Keratinocyte (primary cell): Measurements from ENCODE around the gene PDE9A. TPM values are rescaled to one million over a fixed set of nuclear protein-coding genes. Genes with fewer than 3 reads are reported as not detected.

Experiments used
- DNase-seq: peaks from one replicate; pipeline ENCODE4 v3.0.0-alpha.2; 2011; ENCODE audit warnings: low read depth, missing footprints, low spot score
- FAIRE-seq: peaks from 2 replicates; lab custom pipeline; 2011; peaks lifted over from hg19 to GRCh38; lab: Jason Lieb, UNC
- H2AFZ ChIP-seq: 2 replicates; pipeline ENCODE4 v1.6.0; 2012; ENCODE audit warnings: low read length, control low read depth, inconsistent platforms; ENCODE audit not compliant: control insufficient read depth
- H3K27ac ChIP-seq: 2 replicates; pipeline ENCODE4 v1.5.1; 2011; ENCODE audit warnings: low read length; ENCODE audit not compliant: control insufficient read depth, insufficient read depth
- H3K27me3 ChIP-seq: 3 replicates; pipeline ENCODE4 v1.6.0; 2011; ENCODE audit warnings: low read length; ENCODE audit not compliant: control insufficient read depth, insufficient read depth; ENCODE audit errors: extremely low read depth
- H3K36me3 ChIP-seq, 2 experiments: 2 replicates in 1 of 2; 3 replicates in 1 of 2; pipeline ENCODE4 v1.5.1; 2011; ENCODE audit warnings: low read length in 2 of 2, mild to moderate bottlenecking in 1 of 2; ENCODE audit not compliant: control insufficient read depth in 2 of 2, insufficient read depth in 2 of 2; ENCODE audit errors: extremely low read depth in 1 of 2
- H3K4me1 ChIP-seq: 3 replicates; pipeline ENCODE4 v1.5.1; 2011; ENCODE audit warnings: low read length; ENCODE audit not compliant: control insufficient read depth, insufficient read depth; ENCODE audit errors: extremely low read depth
- H3K4me2 ChIP-seq: 3 replicates; pipeline ENCODE4 v1.6.0; 2011; ENCODE audit warnings: low read depth, low read length; ENCODE audit not compliant: control insufficient read depth, insufficient read depth; ENCODE audit errors: extremely low read depth
- H3K4me3 ChIP-seq, 3 experiments: fragments of 200-600 bp in 1 of 3; sonication (generic) in 1 of 3; 2 replicates in 2 of 3; 3 replicates in 1 of 3; pipeline ENCODE4 v1.5.1; 2011 to 2016; ENCODE audit warnings: low read length in 3 of 3, mild to moderate bottlenecking in 3 of 3, control low read depth in 2 of 3, inconsistent platforms in 1 of 3, low read depth in 1 of 3, mixed read lengths in 1 of 3, mixed run types in 1 of 3, moderate library complexity in 1 of 3; ENCODE audit not compliant: control insufficient read depth in 2 of 3, insufficient read depth in 2 of 3; ENCODE audit errors: extremely low read depth in 1 of 3
- H3K79me2 ChIP-seq: 2 replicates; pipeline ENCODE4 v1.6.0; 2012; ENCODE audit warnings: low read length; ENCODE audit not compliant: control insufficient read depth, insufficient read depth
- H3K9ac ChIP-seq: 3 replicates; pipeline ENCODE4 v1.6.0; 2011; ENCODE audit warnings: low read length; ENCODE audit not compliant: control insufficient read depth, insufficient read depth; ENCODE audit errors: extremely low read depth
- H3K9me1 ChIP-seq: 3 replicates; pipeline ENCODE4 v1.6.0; 2011; ENCODE audit warnings: low read length; ENCODE audit not compliant: control insufficient read depth, insufficient read depth; ENCODE audit errors: extremely low read depth
- H3K9me3 ChIP-seq: 2 replicates; pipeline ENCODE4 v1.5.1; 2012; ENCODE audit warnings: low read depth, low read length; ENCODE audit not compliant: control insufficient read depth
- H4K20me1 ChIP-seq: 3 replicates; pipeline ENCODE4 v1.6.0; 2011; ENCODE audit warnings: low read length; ENCODE audit not compliant: control insufficient read depth, insufficient read depth; ENCODE audit errors: extremely low read depth
- EZH2 ChIP-seq: IDR thresholded peaks from one replicate; pipeline ENCODE4 v1.6.1; 2012; ENCODE audit warnings: inconsistent platforms, mild to moderate bottlenecking, low read length, moderate library complexity
- dilution Hi-C: fragments of 300-500 bp; cut with MboI; formaldehyde crosslinking; loops from one replicate; pipeline ENCODE4 v1.7.0; 2020; ENCODE audit warnings: low sequenced_read_pairs; ENCODE audit not compliant: extremely low pct_ligation_motif_present
- polyA plus RNA-seq, 5 experiments: library from polyadenylated mRNA; depleted of rRNA in 3 of 5; stranded (reverse) in 3 of 5; stranded (forward) in 1 of 5; unstranded in 1 of 5; fragments of >200 nt; gene quantifications; 1 replicate in 1 of 5; 2 replicates in 3 of 5; 3 replicates in 1 of 5; pipeline versions ENCODE4 v1.2.1 to v1.2.3, GENCODE V29; 2011 to 2012; ENCODE audit warnings: missing spikeins in 2 of 5, low read depth in 1 of 5, low replicate concordance in 1 of 5
- TF ChIP-seq, protein P1 (sequence below), 3 experiments: IDR thresholded peaks in 1 of 3; conservative IDR thresholded peaks in 1 of 3; optimal IDR thresholded peaks in 1 of 3; 2 replicates in 2 of 3; 3 replicates in 1 of 3; pipeline versions ENCODE3 to v1.5.1; 2011; ENCODE audit warnings: low read length in 3 of 3, mild to moderate bottlenecking in 3 of 3, moderate library complexity in 2 of 3, control low read depth in 1 of 3, inconsistent platforms in 1 of 3; ENCODE audit not compliant: insufficient read depth in 2 of 3; ENCODE audit errors: extremely low read depth in 1 of 3

The PDE9A gene
- polyA plus RNA-seq, 1 donor (not counting 4 experiments of a cell fraction or from before 2014, with no cell fraction given) = 0.13 TPM

DNA sequence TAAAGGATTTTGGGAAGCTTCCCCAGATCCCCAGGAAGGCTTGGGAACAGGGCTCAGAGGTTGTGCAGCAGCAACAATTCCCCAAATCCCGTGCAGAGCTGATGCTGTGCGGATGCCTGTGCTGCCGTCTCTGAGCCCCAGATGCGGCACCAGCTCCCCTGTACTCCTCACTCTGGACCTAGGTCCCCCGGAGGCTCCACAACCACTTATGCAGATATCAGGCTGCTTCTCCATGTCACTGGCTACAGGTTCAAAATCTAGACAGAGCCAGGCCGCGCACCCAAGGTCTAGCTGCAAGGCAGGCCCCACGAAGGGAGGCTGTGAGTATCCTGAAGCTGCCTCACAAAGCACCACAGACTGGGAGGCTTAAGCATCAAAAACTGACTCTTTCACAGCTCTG, 81.6 kb downstream of the PDE9A start:
- Histone ChIP-seq H3K9ac (no peak overlapping the region), H3K4me2 (no peak overlapping the region), H3K4me1 (no peaks in the 10 kb centered on the region), H4K20me1 (no peaks in the 10 kb centered on the region), H3K9me1 (no peaks in the 10 kb centered on the region), H3K36me3 (no peaks in the 10 kb centered on the region), H3K27me3 (no peaks in the 10 kb centered on the region), H2AFZ (no peak overlapping the region), H3K27ac (no peak overlapping the region), H3K9me3 (no peaks in the 10 kb centered on the region), H3K79me2 (no peaks in the 10 kb centered on the region), H3K4me3 (no peak overlapping the region)
- dilution Hi-C loops = no loop called here
- no peak for TF ChIP-seq EZH2
- TF ChIP-seq, protein P1, sequence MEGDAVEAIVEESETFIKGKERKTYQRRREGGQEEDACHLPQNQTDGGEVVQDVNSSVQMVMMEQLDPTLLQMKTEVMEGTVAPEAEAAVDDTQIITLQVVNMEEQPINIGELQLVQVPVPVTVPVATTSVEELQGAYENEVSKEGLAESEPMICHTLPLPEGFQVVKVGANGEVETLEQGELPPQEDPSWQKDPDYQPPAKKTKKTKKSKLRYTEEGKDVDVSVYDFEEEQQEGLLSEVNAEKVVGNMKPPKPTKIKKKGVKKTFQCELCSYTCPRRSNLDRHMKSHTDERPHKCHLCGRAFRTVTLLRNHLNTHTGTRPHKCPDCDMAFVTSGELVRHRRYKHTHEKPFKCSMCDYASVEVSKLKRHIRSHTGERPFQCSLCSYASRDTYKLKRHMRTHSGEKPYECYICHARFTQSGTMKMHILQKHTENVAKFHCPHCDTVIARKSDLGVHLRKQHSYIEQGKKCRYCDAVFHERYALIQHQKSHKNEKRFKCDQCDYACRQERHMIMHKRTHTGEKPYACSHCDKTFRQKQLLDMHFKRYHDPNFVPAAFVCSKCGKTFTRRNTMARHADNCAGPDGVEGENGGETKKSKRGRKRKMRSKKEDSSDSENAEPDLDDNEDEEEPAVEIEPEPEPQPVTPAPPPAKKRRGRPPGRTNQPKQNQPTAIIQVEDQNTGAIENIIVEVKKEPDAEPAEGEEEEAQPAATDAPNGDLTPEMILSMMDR (optimal IDR thresholded peaks at IDR 0.05 in 1 of 3, IDR thresholded peaks at IDR 0.05 in 1 of 3, conservative IDR thresholded peaks at IDR 0.05 in 1 of 3; ENCODE audit: extremely low read depth in 1 of 3, insufficient read depth in 2 of 3, low read length in 3 of 3) = no peak
- no peak for DNase-seq
- no peak for FAIRE-seq

DNA sequence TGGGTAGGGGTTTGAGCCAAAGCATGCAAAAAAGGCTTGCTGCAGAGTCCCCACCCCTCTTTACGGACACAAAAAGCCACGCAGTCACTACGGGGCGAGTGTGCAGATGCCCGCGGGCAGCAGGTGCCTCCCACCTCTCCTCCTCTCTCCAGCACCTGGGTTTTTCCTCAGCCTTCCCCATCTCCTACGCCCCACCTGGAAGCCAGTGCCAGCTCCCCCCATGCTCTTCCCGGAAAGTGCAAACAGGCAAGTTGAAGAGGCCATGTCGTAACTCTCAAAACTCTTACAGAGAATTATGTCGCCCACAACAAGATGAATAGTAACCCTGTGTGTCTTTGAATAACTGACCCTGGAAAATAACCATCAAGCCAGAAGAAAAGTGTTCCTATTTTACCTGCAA, 82.5 kb downstream of the PDE9A start:
- TF ChIP-seq, protein P1 (optimal IDR thresholded peaks at IDR 0.05 in 1 of 3, IDR thresholded peaks at IDR 0.05 in 1 of 3, conservative IDR thresholded peaks at IDR 0.05 in 1 of 3; ENCODE audit: extremely low read depth in 1 of 3, insufficient read depth in 2 of 3, low read length in 3 of 3) = no peak
- no peak for TF ChIP-seq EZH2
- Histone ChIP-seq H3K9ac (no peak overlapping the region), H3K4me1 (no peaks in the 10 kb centered on the region), H3K9me1 (no peaks in the 10 kb centered on the region), H3K9me3 (no peaks in the 10 kb centered on the region), H3K36me3 (no peaks in the 10 kb centered on the region), H3K79me2 (no peaks in the 10 kb centered on the region), H3K4me3 (no peak overlapping the region), H3K4me2 (no peak overlapping the region), H3K27me3 (no peaks in the 10 kb centered on the region), H2AFZ (no peak overlapping the region), H3K27ac (no peak overlapping the region), H4K20me1 (no peaks in the 10 kb centered on the region)
- DNase-seq (no peak), FAIRE-seq (no peak)
- dilution Hi-C loops = no loop called here
